ENCODE data around the gene LTBP3. TPM values are rescaled to one million over a fixed set of nuclear protein-coding genes. Genes with fewer than 3 reads are reported as not detected.
A peak's percentile ranks its signal among the peaks of the same experiment; 100 is the strongest.

LTBP3 gene
- total and polyA plus RNA-seq, 3 experiments from 2014 or later = 17.9 to 35.4 (median 33.2) TPM

DNA sequence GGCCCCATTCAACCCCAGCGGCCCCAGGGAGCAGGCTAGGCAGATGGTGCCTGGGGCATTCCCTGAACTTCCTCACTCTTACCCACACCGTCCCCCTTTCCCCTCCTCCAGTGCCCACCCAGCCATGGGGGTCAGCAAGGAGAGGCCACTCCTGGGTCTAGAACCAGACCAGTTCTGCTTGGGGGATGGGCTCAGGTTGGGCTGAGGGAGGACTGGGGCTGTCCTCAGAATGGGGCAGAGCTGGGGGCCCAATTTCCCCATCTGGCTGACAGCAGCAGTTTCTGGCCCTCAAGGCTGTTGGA lies 20.9 kb downstream of the LTBP3 start:
- H3K9me3 ChIP-seq (ENCODE audit: low read length) = no peaks in the 10 kb centered on the region
- H3K27ac ChIP-seq (ENCODE audit: low read depth, low read length) = no peak overlapping the region
- no peak for DNase-seq
- ChIA-PET CTCF (interaction anchor here (2.2 to 12.4 kb wide), 2 partner anchors 9 to 53 kb away, joined by 7 to 258 read pairs; partner anchors contain the start of gene KCNK7), POLR2A (interaction anchor here (0.5 to 1.1 kb wide), 3 partner anchors 8 to 123 kb away, joined by 3 to 7 read pairs (median 4); partner anchors contain the start of gene SCYL1)
- H3K27ac Mint-ChIP-seq = peak overlapping the region in 5 of 8 donors; percentile 12 to 92 (median 43)
- peaks cover 0 to 49% (median 6%) of the 10 kb centered on the region in 3 donors for H3K36me3 Mint-ChIP-seq
- peaks cover 10% of the 10 kb centered on the region for H3K4me1 ChIP-seq (ENCODE audit: insufficient read depth, low read length)
- no peaks in the 10 kb centered on the region for H3K9me3 Mint-ChIP-seq
- H3K27me3 Mint-ChIP-seq = no peaks in the 10 kb centered on the region
- H3K4me3 ChIP-seq (ENCODE audit: low read length) = no peak overlapping the region
- peak overlapping the region in 2 of 7 donors; percentile 24 to 42 for H3K4me3 Mint-ChIP-seq
- H3K27me3 ChIP-seq (ENCODE audit: insufficient read depth, low read length, poor library complexity, severe bottlenecking) = no peaks in the 10 kb centered on the region
- H3K36me3 ChIP-seq (ENCODE audit: insufficient read depth, low read length) = peaks cover 7% of the 10 kb centered on the region
- peaks cover 6 to 12% (median 12%) of the 10 kb centered on the region in 3 donors for H3K4me1 Mint-ChIP-seq

DNA sequence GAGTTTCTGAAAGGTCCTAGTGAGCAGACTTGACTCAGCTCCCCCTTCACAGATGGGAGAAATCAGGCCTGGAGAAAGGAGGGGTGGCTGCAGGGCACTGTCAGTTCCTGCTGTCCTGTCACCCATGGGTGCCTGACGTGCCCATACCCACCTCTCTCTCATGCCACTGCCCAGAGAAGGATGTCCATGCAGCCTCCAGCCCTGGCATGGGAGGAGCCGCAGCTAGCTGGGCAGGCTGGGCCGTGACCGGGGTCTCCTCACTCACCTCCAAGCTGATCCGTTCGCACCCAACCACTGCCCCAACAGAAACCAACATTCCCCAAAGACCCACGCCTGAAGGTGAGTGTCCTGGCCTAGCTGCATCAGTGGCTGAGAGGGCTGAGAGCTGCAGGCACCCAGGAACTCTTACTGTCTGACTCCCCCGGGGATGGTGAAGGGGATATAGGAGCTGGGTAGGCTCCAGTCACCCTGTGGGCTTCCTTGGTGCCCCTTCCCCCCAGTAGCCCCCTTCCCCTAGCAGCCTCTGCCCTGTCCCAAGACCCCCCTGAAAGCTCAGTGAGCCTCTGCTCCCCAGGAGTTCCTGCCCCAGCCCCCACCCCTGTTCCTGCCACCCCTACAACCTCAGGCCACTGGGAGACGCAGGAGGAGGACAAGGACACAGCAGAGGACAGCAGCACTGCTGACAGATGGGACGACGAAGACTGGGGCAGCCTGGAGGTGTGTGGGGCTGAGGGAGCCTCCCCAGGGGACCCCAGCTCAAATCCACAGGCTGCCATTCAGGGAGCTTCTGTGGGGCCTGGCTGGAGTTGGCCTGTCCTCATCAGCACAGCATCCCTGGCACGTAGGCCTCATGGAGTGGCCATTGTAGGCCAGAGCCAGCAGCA lies 21.5 kb downstream of the LTBP3 start:
- Mint-ChIP-seq H3K4me1 (peaks cover 3 to 8% (median 7%) of the 10 kb centered on the region in 3 donors), H3K9me3 (no peaks in the 10 kb centered on the region), H3K27me3 (no peaks in the 10 kb centered on the region), H3K27ac (peak overlapping the region in 1 of 8 donors; percentile 81), H3K36me3 (peaks cover 0 to 52% (median 6%) of the 10 kb centered on the region in 3 donors), H3K4me3 (no peak overlapping the region)
- no peaks in the 10 kb centered on the region for H3K27me3 ChIP-seq (ENCODE audit: insufficient read depth, low read length, poor library complexity, severe bottlenecking)
- peaks cover 8% of the 10 kb centered on the region for H3K4me1 ChIP-seq (ENCODE audit: insufficient read depth, low read length)
- no peak overlapping the region for H3K4me3 ChIP-seq (ENCODE audit: low read length)
- DNase-seq = no peak
- peaks cover 7% of the 10 kb centered on the region for H3K36me3 ChIP-seq (ENCODE audit: insufficient read depth, low read length)
- H3K27ac ChIP-seq (ENCODE audit: low read depth, low read length) = no peak overlapping the region
- H3K9me3 ChIP-seq (ENCODE audit: low read length) = no peaks in the 10 kb centered on the region
- ChIA-PET CTCF (interaction anchor here (1.1 to 12.4 kb wide), 4 partner anchors 9 to 54 kb away, joined by 3 to 258 read pairs (median 6); partner anchors contain the start of genes FAM89B and KCNK7), POLR2A (interaction anchor here (1.1 kb wide), 1 partner anchor 12 kb away, joined by 4 read pairs; the partner anchor contains the start of gene SCYL1)

DNA sequence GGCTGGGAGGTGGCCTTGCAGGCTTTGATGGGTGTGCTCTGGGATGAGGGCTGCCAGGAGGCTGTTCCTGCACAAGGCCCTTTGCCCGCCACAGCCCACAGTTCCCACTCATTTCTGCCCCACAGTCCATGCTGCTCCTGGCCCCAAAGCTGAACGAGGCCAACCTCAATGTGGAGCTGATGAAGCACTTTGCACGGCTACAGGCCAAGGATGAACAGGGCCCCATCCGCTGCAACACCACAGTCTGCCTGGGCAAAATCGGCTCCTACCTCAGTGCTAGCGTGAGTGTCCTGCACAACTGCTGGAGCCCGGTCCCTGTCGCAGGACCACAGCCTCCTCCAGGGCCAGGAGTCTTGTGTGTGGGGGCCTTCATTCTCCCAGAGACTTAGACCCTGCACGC lies 23.1 kb downstream of the LTBP3 start:
- Histone ChIP-seq H3K36me3 (ENCODE audit: insufficient read depth, low read length) (peaks cover 22% of the 10 kb centered on the region), H3K9me3 (ENCODE audit: low read length) (no peaks in the 10 kb centered on the region), H3K27ac (ENCODE audit: low read depth, low read length) (no peak overlapping the region), H3K4me3 (ENCODE audit: low read length) (no peak overlapping the region), H3K27me3 (ENCODE audit: insufficient read depth, low read length, poor library complexity, severe bottlenecking) (no peaks in the 10 kb centered on the region), H3K4me1 (ENCODE audit: insufficient read depth, low read length) (peaks cover 4% of the 10 kb centered on the region)
- Mint-ChIP-seq H3K4me1 (peaks cover 2 to 3% (median 3%) of the 10 kb centered on the region in 3 donors), H3K4me3 (no peak overlapping the region), H3K9me3 (no peaks in the 10 kb centered on the region), H3K27ac (peak overlapping the region in 1 of 8 donors; percentile 54), H3K27me3 (no peaks in the 10 kb centered on the region), H3K36me3 (peaks cover 0 to 63% (median 11%) of the 10 kb centered on the region in 3 donors)
- DNase-seq = no peak
- ChIA-PET POLR2A (no interaction called here), CTCF (interaction anchor here (12.4 kb wide), 1 partner anchor 56 kb away, joined by 258 read pairs; the partner anchor contains the start of gene KCNK7)

DNA sequence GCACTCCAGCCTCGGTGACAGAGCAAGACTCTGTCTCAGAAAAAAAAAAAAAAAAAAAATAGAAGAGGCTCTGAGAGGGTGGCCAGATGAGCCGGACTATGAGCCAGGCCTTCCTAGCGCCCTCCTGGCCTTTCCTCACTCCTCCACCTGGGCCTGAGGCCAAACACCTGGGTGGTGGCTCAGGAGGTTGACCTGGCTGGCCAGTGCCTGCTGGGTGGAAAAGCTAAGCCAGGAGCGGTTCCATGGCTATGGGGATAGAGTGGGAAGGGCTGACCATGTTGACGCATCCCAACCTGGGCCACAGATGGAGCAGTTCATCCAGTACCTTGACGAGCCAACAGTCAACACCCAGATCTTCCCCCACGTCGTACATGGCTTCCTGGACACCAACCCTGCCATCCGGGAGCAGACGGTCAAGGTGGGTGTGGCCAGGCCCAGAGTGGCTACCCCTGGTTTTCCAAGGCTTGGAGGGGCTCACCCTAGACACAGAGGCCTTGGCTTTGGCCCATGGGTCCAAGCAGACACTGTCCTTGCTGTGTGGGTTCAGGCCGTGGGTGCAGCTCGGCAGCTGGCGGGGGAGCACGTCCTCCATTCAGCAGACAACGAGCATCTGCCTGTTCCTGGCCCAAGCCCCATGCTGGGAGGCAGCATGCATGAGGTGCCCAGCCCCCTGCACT lies 25.6 kb downstream of the LTBP3 start:
- Histone ChIP-seq H3K27ac (ENCODE audit: low read depth, low read length) (no peak overlapping the region), H3K36me3 (ENCODE audit: insufficient read depth, low read length) (peaks cover 27% of the 10 kb centered on the region), H3K9me3 (ENCODE audit: low read length) (no peaks in the 10 kb centered on the region), H3K4me1 (ENCODE audit: insufficient read depth, low read length) (peaks cover 13% of the 10 kb centered on the region), H3K27me3 (ENCODE audit: insufficient read depth, low read length, poor library complexity, severe bottlenecking) (no peaks in the 10 kb centered on the region), H3K4me3 (ENCODE audit: low read length) (no peak overlapping the region)
- Mint-ChIP-seq H3K36me3 (peaks cover 0 to 68% (median 14%) of the 10 kb centered on the region in 3 donors), H3K27me3 (no peaks in the 10 kb centered on the region), H3K4me3 (no peak overlapping the region), H3K4me1 (peaks cover 10 to 16% (median 14%) of the 10 kb centered on the region in 3 donors), H3K27ac (no peak overlapping the region), H3K9me3 (no peaks in the 10 kb centered on the region)
- DNase-seq = no peak
- ChIA-PET POLR2A (interaction anchor here (0.6 kb wide), 1 partner anchor 283 kb away, joined by 5 read pairs; no protein-coding TSS in a partner anchor), CTCF (interaction anchor here (2.7 kb wide), 1 partner anchor 8 kb away, joined by 11 read pairs; no protein-coding TSS in a partner anchor)

DNA sequence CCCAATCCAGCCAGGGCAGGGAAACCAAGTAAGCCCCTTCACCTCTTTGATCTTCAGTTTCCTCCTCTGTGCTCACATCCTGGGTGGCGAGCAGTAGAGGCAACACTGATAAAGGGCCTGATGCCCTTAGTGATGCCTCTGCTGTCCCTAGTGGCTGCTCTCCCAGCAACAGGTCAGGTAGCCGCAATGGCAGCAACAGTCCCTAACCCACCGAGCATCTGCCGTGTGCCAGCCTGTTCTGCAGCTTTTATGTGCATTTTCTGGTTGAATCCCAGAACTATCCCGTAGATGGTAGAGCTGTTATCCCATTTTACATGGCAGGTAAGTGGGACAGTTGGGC lies 28.0 kb downstream of the LTBP3 start:
- H3K9me3 Mint-ChIP-seq = no peaks in the 10 kb centered on the region

DNA sequence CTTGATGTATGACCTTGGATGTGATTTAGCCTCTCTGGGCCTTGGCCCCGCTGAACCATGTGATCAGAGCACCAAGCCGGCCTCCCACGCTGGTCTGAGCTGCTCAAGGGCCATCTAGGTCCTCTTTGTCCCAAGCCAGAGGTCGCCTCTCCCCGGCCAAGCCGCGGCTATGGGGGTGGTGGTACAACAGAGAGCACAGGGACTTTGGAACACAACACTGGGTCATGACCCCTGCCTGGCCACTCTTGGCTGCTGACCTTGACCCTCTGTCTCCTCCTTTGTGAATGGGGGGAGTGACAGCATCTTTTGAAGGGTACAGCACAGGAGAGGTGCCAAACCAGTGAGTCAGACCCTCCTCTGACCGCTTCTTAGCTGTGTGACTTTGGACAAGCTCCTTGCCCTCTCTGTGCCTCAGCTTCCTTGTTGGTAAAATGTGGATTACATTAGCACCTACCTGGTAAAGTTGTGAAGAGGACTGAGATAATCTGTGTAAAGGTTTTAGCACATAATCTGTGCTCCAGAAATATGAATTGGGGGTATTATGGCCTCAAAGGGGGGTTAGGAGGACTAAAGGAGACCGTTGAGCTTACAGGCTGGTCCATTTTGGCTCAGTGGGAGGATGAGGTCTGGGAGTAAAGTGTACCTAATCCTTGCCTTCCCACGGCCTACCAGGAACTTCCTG lies 28.5 kb downstream of the LTBP3 start:
- ChIA-PET POLR2A (interaction anchor here (0.5 to 1.0 kb wide), 3 partner anchors 8 to 17 kb away, joined by 3 to 7 read pairs (median 3); no protein-coding TSS in a partner anchor), CTCF (interaction anchor here (0.9 kb wide), 1 partner anchor 10 kb away, joined by 3 read pairs; no protein-coding TSS in a partner anchor)
- H3K36me3 ChIP-seq (ENCODE audit: insufficient read depth, low read length) = peaks cover 36% of the 10 kb centered on the region
- peak overlapping the region in 7 of 8 donors; percentile 23 to 87 (median 60) for H3K27ac Mint-ChIP-seq
- no peak for DNase-seq
- no peaks in the 10 kb centered on the region for H3K27me3 ChIP-seq (ENCODE audit: insufficient read depth, low read length, poor library complexity, severe bottlenecking)
- H3K4me3 ChIP-seq (ENCODE audit: low read length) = no peak overlapping the region
- no peaks in the 10 kb centered on the region for H3K9me3 ChIP-seq (ENCODE audit: low read length)
- H3K9me3 Mint-ChIP-seq = no peaks in the 10 kb centered on the region
- H3K27me3 Mint-ChIP-seq = no peaks in the 10 kb centered on the region
- peaks cover 29% of the 10 kb centered on the region for H3K4me1 ChIP-seq (ENCODE audit: insufficient read depth, low read length)
- H3K36me3 Mint-ChIP-seq = peaks cover 0 to 55% (median 12%) of the 10 kb centered on the region in 3 donors
- no peak overlapping the region for H3K27ac ChIP-seq (ENCODE audit: low read depth, low read length)
- peaks cover 20 to 35% (median 24%) of the 10 kb centered on the region in 3 donors for H3K4me1 Mint-ChIP-seq
- H3K4me3 Mint-ChIP-seq = peak overlapping the region in 1 of 7 donors; percentile 32

More for the DNA sequence above, 28.0 kb downstream of the LTBP3 start:
- no peaks in the 10 kb centered on the region for H3K9me3 ChIP-seq (ENCODE audit: low read length)
- POLR2A ChIA-PET = interaction anchor here (0.6 kb wide), 1 partner anchor 17 kb away, joined by 3 read pairs; no protein-coding TSS in a partner anchor
- CTCF ChIA-PET = interaction anchor here (2.7 kb wide), 1 partner anchor 11 kb away, joined by 11 read pairs; no protein-coding TSS in a partner anchor
- Mint-ChIP-seq H3K4me3 (peak overlapping the region in 1 of 7 donors; percentile 32), H3K36me3 (peaks cover 0 to 58% (median 14%) of the 10 kb centered on the region in 3 donors), H3K4me1 (peaks cover 20 to 35% (median 24%) of the 10 kb centered on the region in 3 donors), H3K27ac (peak overlapping the region in 7 of 8 donors; percentile 23 to 87 (median 52)), H3K27me3 (no peaks in the 10 kb centered on the region)
- no peak overlapping the region for H3K4me3 ChIP-seq (ENCODE audit: low read length)
- H3K27ac ChIP-seq (ENCODE audit: low read depth, low read length) = no peak overlapping the region
- DNase-seq = peak in 1 of 5 donors; percentile 45
- H3K4me1 ChIP-seq (ENCODE audit: insufficient read depth, low read length) = peaks cover 29% of the 10 kb centered on the region
- H3K36me3 ChIP-seq (ENCODE audit: insufficient read depth, low read length) = peaks cover 36% of the 10 kb centered on the region
- no peaks in the 10 kb centered on the region for H3K27me3 ChIP-seq (ENCODE audit: insufficient read depth, low read length, poor library complexity, severe bottlenecking)

DNA sequence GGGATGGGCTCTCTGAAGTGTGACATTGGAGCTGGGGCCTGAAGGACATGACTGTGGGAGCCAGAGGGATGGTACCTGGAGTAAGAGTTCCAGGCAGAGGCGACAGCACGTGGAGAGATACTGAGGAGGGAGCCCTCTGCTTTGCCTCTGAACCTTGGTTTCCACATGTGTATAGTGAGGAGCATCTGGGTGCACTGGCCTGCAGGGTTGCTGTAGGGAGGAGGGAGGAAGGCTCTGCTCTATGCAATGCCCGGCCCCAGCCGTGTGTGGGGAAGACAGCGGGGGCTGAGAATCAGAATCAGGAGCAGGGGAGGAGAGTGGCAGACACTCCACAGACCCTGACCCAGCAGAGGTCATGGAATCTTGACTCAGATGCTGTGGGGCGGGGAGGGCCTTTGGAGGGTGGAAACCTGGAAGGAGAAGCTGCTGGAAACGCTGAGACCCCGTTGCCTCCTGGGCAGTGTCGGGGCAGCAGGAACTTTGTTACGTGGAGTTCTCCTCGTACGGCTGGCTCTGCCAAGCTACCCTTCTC lies 29.3 kb downstream of the LTBP3 start:
- DNase-seq = no peak
- peaks cover 36% of the 10 kb centered on the region for H3K36me3 ChIP-seq (ENCODE audit: insufficient read depth, low read length)
- POLR2A ChIA-PET = interaction anchor here (1.0 kb wide), 1 partner anchor 17 kb away, joined by 3 read pairs; no protein-coding TSS in a partner anchor

More for the DNA sequence above, 29.3 kb downstream of the LTBP3 start:
- H3K27ac Mint-ChIP-seq = peak overlapping the region in 2 of 8 donors; percentile 2 to 50
- H3K27me3 ChIP-seq (ENCODE audit: insufficient read depth, low read length, poor library complexity, severe bottlenecking) = no peaks in the 10 kb centered on the region
- H3K9me3 Mint-ChIP-seq = no peaks in the 10 kb centered on the region
- peaks cover 36% of the 10 kb centered on the region for H3K4me1 ChIP-seq (ENCODE audit: insufficient read depth, low read length)
- H3K9me3 ChIP-seq (ENCODE audit: low read length) = no peaks in the 10 kb centered on the region
- CTCF ChIA-PET = interaction anchor here (0.9 to 2.3 kb wide), 2 partner anchors 8 to 11 kb away, joined by 3 to 7 read pairs; no protein-coding TSS in a partner anchor
- peak overlapping the region in 1 of 7 donors; percentile 10 for H3K4me3 Mint-ChIP-seq
- peaks cover 28 to 43% (median 30%) of the 10 kb centered on the region in 3 donors for H3K4me1 Mint-ChIP-seq
- H3K27me3 Mint-ChIP-seq = peaks cover 0 to 1% of the 10 kb centered on the region in 2 donors
- H3K4me3 ChIP-seq (ENCODE audit: low read length) = no peak overlapping the region
- H3K27ac ChIP-seq (ENCODE audit: low read depth, low read length) = no peak overlapping the region
- peaks cover 0 to 50% (median 10%) of the 10 kb centered on the region in 3 donors for H3K36me3 Mint-ChIP-seq

Measured in CD8-positive, alpha-beta memory T cell (primary cell).